ENCODE results near the gene ART5. TPM values are rescaled to one million over a fixed set of nuclear protein-coding genes. Genes with fewer than 3 reads are reported as not detected.

Gene ART5
- total and polyA plus RNA-seq, 8 donors, result 0.24 to 2.2 (median 1.3) TPM

DNA sequence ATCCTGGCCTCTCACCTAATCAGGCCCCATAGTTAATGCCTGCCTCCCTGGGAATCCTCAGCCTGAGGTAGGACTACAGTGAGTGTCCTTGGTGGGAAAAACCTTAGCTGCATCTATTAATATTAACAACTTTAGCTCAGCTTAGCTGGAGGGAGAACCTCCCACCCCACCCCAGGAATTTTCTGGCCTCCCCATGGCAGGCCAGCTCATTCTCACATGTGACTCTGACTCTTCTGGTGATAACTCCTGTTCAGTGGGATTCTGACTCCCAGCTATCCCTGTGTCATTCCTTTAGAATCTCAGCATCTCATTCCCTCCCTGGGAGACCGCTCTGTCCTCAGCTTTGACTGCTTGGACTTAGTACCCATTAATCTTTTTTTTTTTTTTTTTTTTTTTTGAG is 14.5 kb downstream of the ART5 start:
- H3K27ac ChIP-seq, result no peak overlapping the region
- no peaks in the 10 kb centered on the region for H3K27me3 ChIP-seq
- intact Hi-C loops (cut with DNase I), result no loop called here

GRCh38 chr11:3626250-3626960 is 15.4 kb downstream of the ART5 start:
- intact Hi-C loops (cut with DNase I), result no loop called here
- H3K4me1 ChIP-seq, result no peaks in the 10 kb centered on the region
- TF ChIP-seq CTCF (IDR thresholded peaks at IDR 0.05), result no peak
- no peaks in the 10 kb centered on the region for H3K27me3 ChIP-seq
- no peaks in the 10 kb centered on the region for H3K36me3 ChIP-seq
- H3K4me3 ChIP-seq, result no peak overlapping the region
- DNase-seq, result peak in 3 of 4 donors; percentile 20 to 80 (median 68)
- no peaks in the 10 kb centered on the region for H3K9me3 ChIP-seq
- no peak overlapping the region for H3K27ac ChIP-seq
- ATAC-seq, result peak; percentile 56

More for the DNA sequence above, 14.5 kb downstream of the ART5 start:
- peak; percentile 32 for ATAC-seq
- no peaks in the 10 kb centered on the region for H3K4me1 ChIP-seq
- no peak for DNase-seq
- H3K9me3 ChIP-seq, result no peaks in the 10 kb centered on the region
- no peak overlapping the region for H3K4me3 ChIP-seq
- TF ChIP-seq CTCF (IDR thresholded peaks at IDR 0.05), result no peak
- H3K36me3 ChIP-seq, result no peaks in the 10 kb centered on the region

DNA sequence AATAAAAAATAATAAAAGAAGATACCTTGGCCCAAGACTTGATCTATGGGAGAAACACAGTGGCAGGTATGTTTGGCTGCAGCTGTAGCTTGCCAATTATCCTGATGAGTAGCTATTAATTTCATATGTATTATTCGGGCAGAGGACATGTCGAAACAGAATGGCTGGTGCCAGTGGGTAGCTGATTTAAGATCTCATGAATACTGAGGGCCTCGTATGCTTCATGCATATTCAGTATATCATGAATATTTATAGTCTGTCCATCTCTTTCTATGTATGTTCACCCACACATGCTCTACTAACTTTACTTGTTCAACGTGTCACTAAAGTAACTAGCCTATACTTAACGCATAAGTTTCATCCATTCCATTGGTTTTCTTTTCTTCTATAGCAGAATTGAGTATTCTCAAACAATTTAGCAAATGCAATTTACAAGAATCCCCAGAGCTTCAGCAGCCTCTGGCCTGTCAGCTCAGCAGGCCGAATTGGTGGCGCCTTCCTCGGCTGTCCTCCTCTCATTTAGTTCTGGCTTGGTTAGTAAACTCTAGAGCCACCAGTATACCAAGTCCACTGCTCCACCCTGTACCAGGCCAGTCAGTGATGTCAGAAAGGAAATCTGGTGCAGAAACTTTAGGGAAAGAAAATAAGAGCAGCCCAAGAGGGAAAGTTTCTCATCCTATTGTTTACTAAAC is 17.9 kb downstream of the ART5 start:
- Histone ChIP-seq H3K27ac (no peak overlapping the region), H3K27me3 (no peaks in the 10 kb centered on the region), H3K4me1 (no peaks in the 10 kb centered on the region), H3K9me3 (no peaks in the 10 kb centered on the region), H3K4me3 (no peak overlapping the region), H3K36me3 (no peaks in the 10 kb centered on the region)
- TF ChIP-seq CTCF (IDR thresholded peaks at IDR 0.05), result no peak
- DNase-seq, result peak in 1 of 4 donors; percentile 9
- intact Hi-C loops (cut with DNase I), result no loop called here
- no peak for ATAC-seq

GRCh38 chr11:3623121-3623520 is 18.7 kb downstream of the ART5 start:
- H3K4me1 ChIP-seq, result no peaks in the 10 kb centered on the region
- no peak overlapping the region for H3K4me3 ChIP-seq
- H3K36me3 ChIP-seq, result no peaks in the 10 kb centered on the region
- H3K27me3 ChIP-seq, result no peaks in the 10 kb centered on the region
- ATAC-seq (peak; percentile 27), DNase-seq (peak in 1 of 4 donors; percentile 21)
- H3K27ac ChIP-seq, result no peak overlapping the region
- no peaks in the 10 kb centered on the region for H3K9me3 ChIP-seq
- intact Hi-C loops (cut with DNase I), result no loop called here
- no peak for TF ChIP-seq CTCF (IDR thresholded peaks at IDR 0.05)

- no peak overlapping the region for H3K27ac ChIP-seq
- DNase-seq (peak in 1 of 4 donors; percentile 10), ATAC-seq (no peak)
- TF ChIP-seq CTCF (IDR thresholded peaks at IDR 0.05), result no peak
- H3K36me3 ChIP-seq, result no peaks in the 10 kb centered on the region
- no peak overlapping the region for H3K4me3 ChIP-seq
- H3K9me3 ChIP-seq, result no peaks in the 10 kb centered on the region
- no peaks in the 10 kb centered on the region for H3K4me1 ChIP-seq
- intact Hi-C loops (cut with DNase I), result no loop called here
- H3K27me3 ChIP-seq, result no peaks in the 10 kb centered on the region
Measured at GRCh38 chr11:3622521-3622920, 19.3 kb downstream of the ART5 start.
